GM10847 (cell line): ENCODE data around the gene SPIN2B.

Source experiments
- POLR2A ChIP-seq: IDR thresholded peaks from 2 replicates; pipeline ENCODE4 v1.6.1; 2011; ENCODE audit not compliant: insufficient read length; ENCODE audit errors: extremely low read depth

SPIN2B gene

GRCh38 chrX:57070185-57070984, 51.0 kb downstream of the SPIN2B start:
- no peak for TF ChIP-seq POLR2A
